ENCODE measurements around the gene CDON.

Gene CDON

GRCh38 chr11:125950178-125950490, 112.5 kb downstream of the CDON start:
- Histone ChIP-seq H3K9me2 (replicated peaks; ENCODE audit: control insufficient read depth, low read length) (no peaks in the 10 kb centered on the region), H3K4me2 (ENCODE audit: low read length) (no peak overlapping the region), H3K36me3 (ENCODE audit: control insufficient read depth, low read length) (no peaks in the 10 kb centered on the region), H3F3A (ENCODE audit: control insufficient read depth, insufficient read depth) (no peaks in the 10 kb centered on the region), H3K79me2 (ENCODE audit: control insufficient read depth, low read length) (no peaks in the 10 kb centered on the region), H3K27ac (ENCODE audit: low read depth, low read length) (no peak overlapping the region), H3K27me3 (ENCODE audit: control insufficient read depth, low read length) (no peaks in the 10 kb centered on the region), H3K4me1 (ENCODE audit: control insufficient read depth, low read length) (no peaks in the 10 kb centered on the region), H3K4me3 (ENCODE audit: low read length) (no peak overlapping the region), H3K9me3 (ENCODE audit: control insufficient read depth, insufficient read depth, low read length) (no peaks in the 10 kb centered on the region), H4K20me1 (ENCODE audit: control insufficient read depth, insufficient read depth, low read depth, low read length) (no peaks in the 10 kb centered on the region)
- TF ChIP-seq EZH2phosphoT487 (IDR thresholded peaks at IDR 0.05; ENCODE audit: borderline replicate concordance, low read length) (no peak), CTCF (IDR thresholded peaks at IDR 0.05; ENCODE audit: low read depth, low read length, poor library complexity, severe bottlenecking) (no peak)

GRCh38 chr11:125949271-125950177, 113.1 kb downstream of the CDON start:
- Histone ChIP-seq H3K36me3 (ENCODE audit: control insufficient read depth, low read length) (no peaks in the 10 kb centered on the region), H3K9me3 (ENCODE audit: control insufficient read depth, insufficient read depth, low read length) (no peaks in the 10 kb centered on the region), H3F3A (ENCODE audit: control insufficient read depth, insufficient read depth) (no peaks in the 10 kb centered on the region), H4K20me1 (ENCODE audit: control insufficient read depth, insufficient read depth, low read depth, low read length) (no peaks in the 10 kb centered on the region), H3K4me3 (ENCODE audit: low read length) (no peak overlapping the region), H3K4me2 (ENCODE audit: low read length) (no peak overlapping the region), H3K79me2 (ENCODE audit: control insufficient read depth, low read length) (no peaks in the 10 kb centered on the region), H3K4me1 (ENCODE audit: control insufficient read depth, low read length) (no peaks in the 10 kb centered on the region), H3K27ac (ENCODE audit: low read depth, low read length) (no peak overlapping the region), H3K9me2 (replicated peaks; ENCODE audit: control insufficient read depth, low read length) (no peaks in the 10 kb centered on the region), H3K27me3 (ENCODE audit: control insufficient read depth, low read length) (no peaks in the 10 kb centered on the region)
- TF ChIP-seq CTCF (IDR thresholded peaks at IDR 0.05; ENCODE audit: low read depth, low read length, poor library complexity, severe bottlenecking) (no peak), EZH2phosphoT487 (IDR thresholded peaks at IDR 0.05; ENCODE audit: borderline replicate concordance, low read length) (no peak)

GRCh38 chr11:125948278-125949051, 114.2 kb downstream of the CDON start:
- Histone ChIP-seq H3K4me1 (ENCODE audit: control insufficient read depth, low read length) (no peaks in the 10 kb centered on the region), H3K4me2 (ENCODE audit: low read length) (no peak overlapping the region), H3K9me2 (replicated peaks; ENCODE audit: control insufficient read depth, low read length) (no peaks in the 10 kb centered on the region), H3K79me2 (ENCODE audit: control insufficient read depth, low read length) (no peaks in the 10 kb centered on the region), H3K27ac (ENCODE audit: low read depth, low read length) (no peak overlapping the region), H3K4me3 (ENCODE audit: low read length) (no peak overlapping the region), H3F3A (ENCODE audit: control insufficient read depth, insufficient read depth) (no peaks in the 10 kb centered on the region), H3K27me3 (ENCODE audit: control insufficient read depth, low read length) (no peaks in the 10 kb centered on the region), H3K9me3 (ENCODE audit: control insufficient read depth, insufficient read depth, low read length) (no peaks in the 10 kb centered on the region), H4K20me1 (ENCODE audit: control insufficient read depth, insufficient read depth, low read depth, low read length) (no peaks in the 10 kb centered on the region), H3K36me3 (ENCODE audit: control insufficient read depth, low read length) (no peaks in the 10 kb centered on the region)
- no peak for TF ChIP-seq CTCF (IDR thresholded peaks at IDR 0.05; ENCODE audit: low read depth, low read length, poor library complexity, severe bottlenecking)
- TF ChIP-seq EZH2phosphoT487 (IDR thresholded peaks at IDR 0.05; ENCODE audit: borderline replicate concordance, low read length), result no peak

All from DOHH2 (cell line).